Stimulated activated CD4-positive, alpha-beta T cell treated with anti-CD3 and anti-CD28 coated beads, Interleukin-12 subunit alpha, Interleukin-12 subunit beta, amount 100 ng/mL, for 4 hours (primary cell): ENCODE results near the gene DHRS11.
A peak's percentile ranks its signal among the peaks of the same experiment; 100 is the strongest.
"Not testable (repeated sequence)": the region's sequence is repeated elsewhere in the genome, so short reads cannot be mapped to it uniquely, and the experiment has no call there.

Experiments
- DNase-seq: peaks from one replicate; pipeline ENCODE4 v3.0.0-alpha.2; 2020

DHRS11 gene

DNA sequence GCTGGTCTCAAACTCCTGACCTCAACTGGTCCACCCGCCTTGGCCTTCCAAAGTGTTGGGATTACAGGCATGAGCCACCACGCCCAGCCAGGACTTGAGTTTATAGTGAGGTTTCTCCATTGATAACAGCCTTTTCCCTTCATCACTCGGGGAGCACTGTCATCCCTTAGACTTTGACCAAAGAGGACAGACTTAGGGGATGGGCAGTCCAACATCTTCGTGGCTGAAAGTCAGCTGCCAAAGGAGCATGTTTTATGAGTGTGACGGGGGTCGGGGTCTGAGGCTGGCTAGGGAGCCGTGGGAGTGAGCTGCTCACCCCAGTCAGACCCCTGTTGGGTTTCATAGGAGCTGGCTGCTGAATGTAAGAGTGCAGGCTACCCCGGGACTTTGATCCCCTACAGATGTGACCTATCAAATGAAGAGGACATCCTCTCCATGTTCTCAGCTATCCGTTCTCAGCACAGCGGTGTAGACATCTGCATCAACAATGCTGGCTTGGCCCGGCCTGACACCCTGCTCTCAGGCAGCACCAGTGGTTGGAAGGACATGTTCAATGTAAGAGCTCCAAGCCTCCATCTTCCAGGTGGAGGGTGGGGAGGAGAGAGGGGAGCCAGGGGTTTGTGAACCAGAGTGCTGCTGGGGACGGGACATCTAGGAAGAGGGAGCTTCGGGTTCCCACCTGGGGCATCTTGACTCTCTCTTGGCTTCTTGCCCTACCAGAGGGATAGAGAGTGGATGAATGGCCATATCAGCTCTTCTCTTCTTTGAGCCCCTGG is 3.1 kb downstream of the DHRS11 start:
- no peak for DNase-seq

GRCh38 chr17:36597226-36597625 is 5.5 kb downstream of the DHRS11 start:
- DNase-seq = no peak

DNA sequence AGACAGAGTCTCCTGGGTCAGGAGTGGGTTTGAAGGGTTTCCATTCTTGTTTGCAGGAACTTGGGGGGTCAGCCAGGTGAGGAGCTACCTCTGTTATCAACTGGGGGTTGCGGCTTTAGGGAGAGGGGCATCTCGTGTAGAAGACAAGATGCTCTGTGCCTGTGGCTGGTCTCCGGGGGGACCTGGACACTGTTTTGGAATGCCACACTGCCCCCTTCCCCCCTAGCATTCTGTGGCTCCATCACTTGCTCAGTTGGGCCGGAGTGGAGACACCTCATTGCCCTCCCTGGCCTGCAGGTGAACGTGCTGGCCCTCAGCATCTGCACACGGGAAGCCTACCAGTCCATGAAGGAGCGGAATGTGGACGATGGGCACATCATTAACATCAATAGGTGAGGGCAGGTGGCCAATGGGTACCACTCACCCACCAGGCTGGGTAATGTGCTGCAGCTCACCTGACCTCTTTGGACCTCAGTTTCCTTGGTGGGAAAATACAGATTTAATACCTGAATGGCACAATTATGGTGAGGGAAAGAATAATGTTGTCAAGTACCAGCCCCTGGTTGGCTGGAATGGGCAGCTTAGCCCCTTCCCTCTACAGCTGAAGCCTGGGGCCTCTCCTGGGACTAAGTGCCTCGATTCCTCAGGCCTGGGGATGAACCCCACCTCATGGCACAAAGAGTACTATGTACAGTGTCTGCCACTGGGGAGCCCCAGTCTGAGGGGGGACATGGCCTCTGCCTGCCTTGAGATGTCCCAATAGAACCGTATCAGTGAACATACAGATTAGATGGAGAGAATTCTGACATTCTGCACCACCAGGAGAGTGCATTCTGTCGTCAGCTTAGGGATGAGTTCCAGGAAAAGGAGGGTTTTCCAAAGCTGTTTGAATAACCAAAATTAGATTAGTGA is 6.4 kb downstream of the DHRS11 start:
- DNase-seq = no peak

DNA sequence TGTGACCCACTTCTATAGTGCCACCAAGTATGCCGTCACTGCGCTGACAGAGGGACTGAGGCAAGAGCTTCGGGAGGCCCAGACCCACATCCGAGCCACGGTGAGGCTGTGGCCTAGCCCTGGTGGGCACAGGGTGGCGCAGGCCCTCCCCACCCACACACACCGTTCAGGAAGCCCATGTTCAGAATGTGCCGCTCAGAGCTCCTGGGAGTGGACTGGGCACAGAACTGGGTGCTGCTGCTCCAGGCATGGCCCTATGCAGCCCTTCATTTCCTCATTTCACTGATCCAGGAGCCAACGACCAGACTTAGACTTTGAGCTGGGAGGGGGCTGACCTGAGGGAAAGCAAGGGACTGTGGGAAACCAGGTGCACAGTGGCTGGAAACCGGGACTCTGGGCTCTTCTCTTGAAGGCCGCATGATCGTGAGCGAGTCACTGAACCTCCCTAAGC is 7.3 kb downstream of the DHRS11 start:
- no peak for DNase-seq

GRCh38 chr17:36599546-36600250 is 8.0 kb downstream of the DHRS11 start:
- no peak for DNase-seq

GRCh38 chr17:36600465-36600864 is 8.8 kb downstream of the DHRS11 start:
- DNase-seq = no peak

- DNase-seq = no peak
These were observed 9.2 kb downstream of the DHRS11 start for GRCh38 chr17:36600936-36601302.

GRCh38 chr17:36601303-36602029 is 9.8 kb downstream of the DHRS11 start, which contains the start of gene MRM1:
TSS of gene MRM1 (plus strand) at chr17:36601583. CDS start at chr17:36601811, 228 bp downstream.
- DNase-seq = peak; percentile 92

DNA sequence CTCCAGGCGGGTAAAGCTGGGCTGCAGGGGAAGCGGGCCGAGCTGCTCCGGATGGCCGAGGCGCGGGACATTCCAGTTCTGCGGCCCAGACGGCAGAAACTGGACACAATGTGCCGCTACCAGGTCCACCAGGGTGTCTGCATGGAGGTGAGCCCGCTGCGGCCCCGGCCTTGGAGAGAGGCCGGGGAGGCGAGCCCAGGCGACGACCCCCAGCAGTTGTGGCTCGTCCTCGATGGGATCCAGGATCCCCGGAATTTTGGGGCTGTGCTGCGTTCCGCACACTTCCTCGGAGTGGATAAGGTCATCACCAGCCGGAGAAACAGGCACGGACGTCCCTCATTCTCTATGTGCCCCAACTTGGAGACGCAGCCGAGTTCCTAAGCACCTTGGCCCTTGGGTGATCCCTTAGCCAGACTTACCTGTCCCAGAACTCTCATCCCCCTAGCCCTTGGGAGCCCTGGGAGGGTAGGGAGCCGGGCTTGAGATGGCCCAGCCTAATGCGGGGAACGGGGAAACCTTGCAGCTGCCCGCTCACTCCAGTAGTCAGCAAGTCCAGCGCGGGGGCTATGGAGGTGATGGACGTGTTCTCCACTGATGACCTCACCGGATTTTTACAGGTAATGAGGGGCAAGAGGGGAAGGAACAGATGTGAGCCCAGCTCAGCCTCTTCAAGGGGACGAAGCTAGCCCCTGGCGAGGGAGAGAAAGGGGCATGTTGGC is 10.5 kb downstream of the DHRS11 start:
- DNase-seq = peak; percentile 18

DNA sequence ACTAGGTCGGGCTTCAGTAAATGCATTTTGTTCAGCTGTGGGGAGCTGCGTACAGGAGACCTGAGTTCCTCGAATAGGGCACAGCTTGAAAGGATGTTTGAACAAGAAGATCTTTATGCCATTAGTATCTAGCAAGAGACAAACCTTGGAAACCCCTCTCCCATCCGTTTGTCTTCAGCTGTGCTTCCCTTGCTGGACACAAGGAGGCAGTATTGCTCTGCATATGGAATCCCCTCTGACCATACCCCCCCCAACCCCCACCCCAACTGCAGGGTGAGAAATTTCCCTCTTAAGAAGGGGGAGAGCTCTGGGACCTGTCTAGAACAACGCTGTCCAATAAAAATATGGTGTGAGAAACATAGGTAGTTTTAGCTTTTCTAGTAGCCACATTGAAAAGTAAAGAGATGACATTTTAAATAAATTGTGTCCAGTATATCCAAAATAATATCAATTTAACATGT is 11.3 kb downstream of the DHRS11 start:
- peak; percentile 63 for DNase-seq

DNA sequence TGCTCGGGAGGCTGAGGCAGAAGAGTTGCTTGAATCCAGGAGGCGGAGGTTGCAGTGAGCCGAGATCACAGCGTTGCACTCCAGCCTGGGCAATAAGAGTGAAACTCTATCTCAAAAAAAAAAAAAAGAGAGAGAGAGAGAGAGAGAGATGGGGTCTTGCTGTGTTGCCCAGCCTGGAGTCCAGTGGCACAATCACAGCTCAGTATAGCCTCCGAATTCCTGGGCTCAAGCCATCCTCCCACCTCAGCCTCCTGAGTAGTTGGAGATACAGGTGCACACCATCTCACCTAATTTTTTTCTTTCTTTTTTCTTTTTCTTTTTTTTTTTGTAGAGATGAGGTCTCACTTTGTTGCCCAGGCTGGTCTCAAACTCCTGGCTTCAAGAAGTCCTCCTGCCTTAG is 13.3 kb downstream of the DHRS11 start:
- DNase-seq = not testable (repeated sequence)

DNA sequence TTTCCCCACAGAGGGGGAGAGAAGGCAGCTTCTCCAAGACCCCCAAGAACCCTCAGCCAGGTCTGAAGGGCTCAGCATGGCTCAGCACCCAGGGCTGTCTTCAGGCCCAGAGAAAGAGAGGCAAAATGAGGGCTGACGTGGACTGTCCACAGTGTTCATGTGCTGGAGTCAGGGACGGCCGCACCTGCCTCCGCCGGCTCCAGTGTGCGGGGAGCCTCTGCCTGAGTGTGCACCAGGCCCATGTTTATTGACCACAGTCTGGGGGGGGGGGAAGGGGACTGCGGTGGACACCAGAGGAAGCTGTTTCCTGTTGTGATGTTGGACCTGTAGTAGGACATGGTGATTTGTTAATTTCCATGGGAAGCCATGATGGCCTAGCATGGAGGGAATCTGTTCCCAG is 16.6 kb downstream of the DHRS11 start:
- DNase-seq = no peak

DNA sequence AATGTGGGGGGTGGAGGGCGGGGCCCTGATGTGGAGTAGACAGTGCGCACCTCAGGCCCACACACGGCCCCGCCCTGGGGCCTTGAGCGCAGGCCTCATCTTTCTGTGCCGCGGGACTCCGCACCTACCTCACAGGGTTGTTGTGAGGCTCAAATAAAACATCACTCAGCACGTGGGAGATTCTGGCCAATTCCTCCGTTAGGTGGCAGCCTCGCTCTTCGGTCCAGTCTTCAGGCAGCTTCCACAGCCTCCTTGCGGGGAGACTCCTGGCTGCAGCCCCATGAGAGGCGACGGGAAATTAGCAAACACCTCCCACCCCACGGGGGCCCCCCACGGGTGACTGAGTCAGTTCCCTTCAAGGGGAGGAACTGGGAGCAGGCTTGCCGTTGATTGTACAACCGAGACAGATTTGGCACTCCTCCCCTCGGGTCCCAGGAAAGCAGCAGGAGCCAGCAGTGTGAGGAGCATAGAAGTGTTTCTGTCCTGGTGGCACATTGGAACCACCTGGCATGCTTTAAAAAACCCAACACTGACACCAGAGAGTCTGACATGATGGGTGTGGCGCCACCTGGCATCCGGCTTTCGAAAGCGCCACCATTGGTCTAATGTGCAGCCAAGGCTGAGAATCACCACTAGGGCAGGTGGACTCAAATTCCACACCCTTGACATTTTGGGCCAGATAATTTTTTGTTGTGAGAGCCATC is 17.3 kb downstream of the DHRS11 start:
- DNase-seq = no peak

GRCh38 chr17:36609498-36609862 is 17.8 kb downstream of the DHRS11 start:
- DNase-seq = no peak

DNA sequence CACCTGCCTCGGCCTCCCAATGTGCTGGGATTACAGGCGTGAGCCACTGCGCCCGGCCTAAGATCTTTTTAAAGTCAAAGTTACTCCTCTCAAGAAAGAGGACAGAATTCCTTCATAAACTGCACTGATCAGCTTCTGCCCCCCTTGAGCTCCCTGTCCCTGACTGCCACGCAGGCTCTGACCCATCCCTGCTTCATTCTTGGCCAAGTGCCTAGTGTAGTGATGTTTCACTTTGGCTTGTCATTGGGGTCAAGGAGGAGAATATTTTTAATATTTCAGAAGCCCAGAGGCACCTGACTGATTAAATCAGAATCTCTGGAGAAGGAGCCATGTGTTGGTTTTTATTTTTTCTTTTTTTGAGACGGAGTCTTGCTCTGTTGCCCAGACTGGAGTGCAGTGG is 18.8 kb downstream of the DHRS11 start:
- DNase-seq = no peak

DNA sequence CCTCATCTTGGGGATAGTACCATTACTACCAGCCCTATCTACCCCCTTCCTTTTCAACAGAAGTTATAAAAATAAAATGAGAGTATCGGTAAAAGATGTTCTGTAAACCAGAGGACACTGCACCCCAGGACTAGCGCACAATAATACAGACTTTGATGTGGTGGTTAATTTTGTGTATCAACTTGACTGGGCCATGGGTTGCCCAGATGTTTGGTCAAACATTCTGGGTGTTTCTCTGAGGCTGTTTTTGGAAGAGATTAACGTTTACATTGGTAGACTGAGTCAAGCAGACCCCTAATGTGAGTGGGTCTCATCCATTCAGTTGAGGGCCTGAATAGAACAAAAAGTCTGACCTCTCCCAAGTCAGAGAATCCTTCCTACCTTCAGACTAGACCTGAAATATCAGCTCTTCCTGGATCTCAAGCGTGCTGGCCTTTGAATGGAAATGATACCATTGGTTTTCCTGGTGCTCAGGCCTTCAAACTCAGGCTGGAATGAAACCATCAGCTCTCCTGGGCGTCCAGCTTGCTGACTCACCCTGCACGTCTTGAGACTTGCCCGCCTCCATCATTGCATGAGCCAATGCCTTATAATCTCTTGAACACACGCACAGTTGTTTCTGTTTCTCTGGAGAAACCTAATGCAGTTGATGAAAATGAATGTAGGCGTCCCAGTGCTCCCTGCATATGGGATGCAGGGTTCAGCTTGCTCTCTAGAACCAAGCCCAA is 19.8 kb downstream of the DHRS11 start:
- no peak for DNase-seq

- no peak for DNase-seq
These were observed 20.6 kb downstream of the DHRS11 start for GRCh38 chr17:36612323-36612722.

DNA sequence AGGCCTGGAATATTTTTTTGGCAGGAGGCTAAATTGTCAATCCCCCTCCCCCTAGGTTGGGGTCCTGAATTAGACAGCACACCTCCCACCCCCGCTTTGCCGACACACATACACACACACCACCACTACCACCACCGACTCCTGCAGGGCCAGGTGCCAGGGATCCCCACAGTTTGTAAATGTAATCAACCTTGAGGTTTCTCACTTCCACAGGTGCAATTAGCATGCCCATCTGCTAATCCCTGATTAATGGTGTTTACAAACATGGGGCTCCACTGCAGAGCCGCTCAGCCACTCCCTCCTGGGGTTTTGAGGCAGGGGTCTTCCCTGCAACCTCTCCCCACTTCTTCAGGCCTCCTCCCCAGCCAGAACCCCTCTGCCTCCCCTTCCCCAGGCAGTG is 21.5 kb downstream of the DHRS11 start:
- no peak for DNase-seq

GRCh38 chr17:36614081-36614480 is 22.4 kb downstream of the DHRS11 start:
- no peak for DNase-seq

- DNase-seq = no peak
These were observed 23.3 kb downstream of the DHRS11 start for GRCh38 chr17:36614933-36615332.
